ENCODE data around the gene USP21. TPM values are rescaled to one million over a fixed set of nuclear protein-coding genes. Genes with fewer than 3 reads are reported as not detected.

The USP21 gene
- total and polyA plus RNA-seq, 4 donors, result 15.7 to 28.1 (median 20.6) TPM

DNA sequence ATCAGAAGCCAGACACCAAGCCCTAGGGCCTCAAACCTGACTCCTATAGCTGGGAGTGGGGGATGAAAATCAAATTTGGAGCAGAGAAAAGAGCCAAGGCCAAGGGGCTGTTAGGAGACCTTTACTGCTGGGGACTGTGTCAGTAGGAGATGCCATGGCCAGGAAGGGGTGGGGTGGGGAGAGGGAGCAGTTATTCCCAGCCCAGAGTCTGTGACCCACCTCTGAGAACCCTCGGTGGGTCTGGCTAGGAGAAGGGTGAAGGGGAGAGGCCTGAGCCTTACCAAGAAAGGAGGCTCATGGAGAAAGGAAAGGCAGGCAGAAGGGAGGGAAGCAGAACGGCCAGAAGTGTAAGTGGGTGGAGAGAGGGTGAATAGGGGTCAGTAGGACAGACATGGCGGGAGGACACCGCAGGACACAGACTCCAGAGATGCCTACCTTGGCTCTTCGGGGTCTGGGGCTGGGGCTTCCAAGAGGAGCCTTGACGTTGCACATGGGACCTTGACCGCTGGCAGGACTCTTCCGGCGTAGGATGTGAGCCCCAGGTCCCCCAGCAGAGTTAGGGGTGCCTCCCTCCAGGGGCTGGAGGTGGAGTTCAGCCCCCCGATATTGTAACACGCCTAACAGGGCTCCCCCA, 38.4 kb downstream of the USP21 start:
- no peak for ATAC-seq (ENCODE audit: low FRiP score)
- intact Hi-C loops (cut with DNase I), result no loop called here
- no peaks in the 10 kb centered on the region for H3K36me3 ChIP-seq (ENCODE audit: control insufficient read depth in 1 of 2, insufficient read depth in 2 of 2, low read length in 1 of 2)
- WGBS, 2 donors, result 83 to 85% methylated on average over 11 of the region's 11 CpGs
- H3K27ac ChIP-seq (ENCODE audit: low read depth in 1 of 2, low read length in 2 of 2), result no peak overlapping the region
- no peaks in the 10 kb centered on the region for H3K4me1 ChIP-seq (ENCODE audit: control insufficient read depth in 1 of 2, insufficient read depth in 2 of 2, low read length in 2 of 2)
- peak; percentile 25 to 51 for DNase-seq
- H3K4me3 ChIP-seq (ENCODE audit: low read length in 2 of 2), result no peak overlapping the region
- no peaks in the 10 kb centered on the region for H3K9me3 ChIP-seq (ENCODE audit: control insufficient read depth, low read length)
- no peaks in the 10 kb centered on the region for H3K27me3 ChIP-seq (ENCODE audit: control insufficient read depth in 1 of 2, insufficient read depth in 2 of 2, low read length in 1 of 2)

DNA sequence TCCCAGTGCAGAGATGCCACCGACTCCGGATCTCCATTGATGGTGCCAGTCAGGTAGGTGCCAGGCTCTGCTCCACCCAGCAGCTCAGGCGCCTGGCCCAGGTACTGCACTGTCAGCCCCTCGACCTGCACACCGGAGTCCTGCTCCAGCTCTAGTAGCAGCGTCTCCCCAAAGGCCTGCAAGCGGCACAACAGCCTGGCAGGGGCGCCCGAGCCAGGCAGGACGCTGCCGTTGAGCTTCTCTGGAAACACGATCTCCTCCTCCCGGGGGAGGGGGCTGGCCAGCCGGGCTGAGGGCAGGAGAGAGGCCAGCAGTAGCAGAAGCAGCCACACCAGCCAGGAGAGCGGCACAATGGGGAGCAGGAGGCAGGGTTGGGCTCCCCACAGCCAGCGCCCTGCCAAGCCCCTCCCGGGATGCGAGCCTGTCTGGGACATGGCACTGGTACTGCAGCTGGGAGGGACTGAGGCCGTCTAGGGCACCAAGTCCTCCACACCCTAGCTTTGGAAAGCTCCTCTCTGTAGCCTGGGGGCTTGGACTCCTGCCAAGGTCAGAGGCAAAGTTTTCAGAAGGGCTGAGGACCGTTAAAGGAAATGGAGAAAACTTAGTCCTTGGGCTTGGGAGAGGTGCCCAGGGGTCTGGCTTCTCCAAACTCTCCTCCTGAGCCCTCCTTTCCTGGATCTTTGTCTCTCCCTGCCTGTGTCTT, 39.0 kb downstream of the USP21 start:
- Histone ChIP-seq H3K27ac (ENCODE audit: low read depth in 1 of 2, low read length in 2 of 2) (no peak overlapping the region), H3K36me3 (ENCODE audit: control insufficient read depth in 1 of 2, insufficient read depth in 2 of 2, low read length in 1 of 2) (no peaks in the 10 kb centered on the region), H3K27me3 (ENCODE audit: control insufficient read depth in 1 of 2, insufficient read depth in 2 of 2, low read length in 1 of 2) (no peaks in the 10 kb centered on the region), H3K4me3 (ENCODE audit: low read length in 2 of 2) (no peak overlapping the region), H3K4me1 (ENCODE audit: control insufficient read depth in 1 of 2, insufficient read depth in 2 of 2, low read length in 2 of 2) (peaks cover 0 to 2% of the 10 kb centered on the region in 2 donors), H3K9me3 (ENCODE audit: control insufficient read depth, low read length) (no peaks in the 10 kb centered on the region)
- DNase-seq, result peak; percentile 55 to 81
- intact Hi-C loops (cut with DNase I), result no loop called here
- ATAC-seq (ENCODE audit: low FRiP score), result no peak
- WGBS, 2 donors, result 20 to 34% methylated on average over 20 of the region's 20 CpGs

DNA sequence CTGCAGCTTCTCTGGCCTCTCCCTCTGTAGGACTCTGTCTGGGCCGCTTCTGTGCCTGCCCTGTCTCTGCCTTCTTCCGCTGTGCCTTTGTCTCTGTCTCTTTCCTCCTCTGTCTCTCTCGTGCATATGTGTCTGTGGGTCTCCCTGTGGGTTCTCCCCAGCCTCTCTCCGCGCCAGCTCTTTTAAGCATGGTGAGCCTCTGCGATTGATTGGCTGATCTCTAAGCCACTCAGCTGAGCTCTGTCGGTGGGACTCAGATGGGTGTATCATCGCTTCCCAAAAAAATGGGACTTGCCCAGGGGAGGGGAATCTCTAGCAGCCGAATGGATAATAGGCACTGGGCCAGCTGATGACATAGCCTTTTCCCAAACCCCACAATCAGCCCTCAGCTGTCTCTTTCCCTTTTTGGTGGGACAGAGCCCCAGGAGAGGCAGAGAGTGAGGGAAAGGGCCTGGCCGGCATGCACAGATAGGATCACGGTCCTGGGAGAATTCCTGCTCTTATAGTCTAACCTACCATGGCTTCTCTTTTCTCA, 39.7 kb downstream of the USP21 start, which contains the start of gene ADAMTS4:
TSS of gene ADAMTS4 (minus strand) at position 158 of the 535 bp plus-strand sequence. CDS start 427 bp downstream, outside the sequence.
- peaks cover 0 to 4% of the 10 kb centered on the region in 2 donors for H3K4me1 ChIP-seq (ENCODE audit: control insufficient read depth in 1 of 2, insufficient read depth in 2 of 2, low read length in 2 of 2)
- no peaks in the 10 kb centered on the region for H3K36me3 ChIP-seq (ENCODE audit: control insufficient read depth in 1 of 2, insufficient read depth in 2 of 2, low read length in 1 of 2)
- 68 to 78% methylated on average over 11 of the region's 11 CpGs for WGBS, 2 donors
- H3K9me3 ChIP-seq (ENCODE audit: control insufficient read depth, low read length), result no peaks in the 10 kb centered on the region
- intact Hi-C loops (cut with DNase I), result no loop called here
- no peaks in the 10 kb centered on the region for H3K27me3 ChIP-seq (ENCODE audit: control insufficient read depth in 1 of 2, insufficient read depth in 2 of 2, low read length in 1 of 2)
- no peak for ATAC-seq (ENCODE audit: low FRiP score)
- DNase-seq, result peak; percentile 67 to 82
- no peak within 1 kb of the TSS for H3K4me3 ChIP-seq (ENCODE audit: low read length in 2 of 2)
- no peak within 1 kb of the TSS for H3K27ac ChIP-seq (ENCODE audit: low read depth in 1 of 2, low read length in 2 of 2)

DNA sequence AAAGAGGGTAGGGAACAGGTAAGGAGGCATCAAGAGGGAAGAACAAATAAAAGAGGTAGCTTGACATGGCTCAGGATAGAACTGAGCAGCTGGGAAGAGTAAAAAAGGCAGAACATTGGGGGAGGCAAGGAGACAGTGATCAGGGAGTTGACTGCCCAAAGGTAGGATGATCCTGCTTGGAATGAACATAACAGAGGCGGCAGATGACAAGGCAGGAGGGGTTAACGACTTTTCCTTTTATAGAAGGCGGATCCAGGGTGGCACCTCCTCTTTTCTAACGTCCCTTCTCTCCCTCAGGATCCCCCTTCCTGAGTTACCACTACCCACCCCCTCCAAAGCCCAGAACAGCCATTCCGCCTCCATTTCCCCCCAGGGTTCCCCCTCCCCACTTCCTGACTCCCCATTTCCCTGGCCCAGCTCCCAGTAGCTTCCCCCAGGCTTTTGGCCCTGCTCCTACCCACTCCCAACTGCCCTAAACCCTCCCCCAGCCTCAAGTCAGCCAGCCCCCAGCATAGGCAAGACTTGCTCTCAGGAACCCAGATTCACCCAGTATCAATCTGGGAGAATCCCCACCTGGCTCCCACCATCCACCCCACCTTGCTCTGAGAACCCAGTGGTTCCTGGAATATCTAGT, 40.3 kb downstream of the USP21 start:
- H3K27me3 ChIP-seq (ENCODE audit: control insufficient read depth in 1 of 2, insufficient read depth in 2 of 2, low read length in 1 of 2), result no peaks in the 10 kb centered on the region
- H3K36me3 ChIP-seq (ENCODE audit: control insufficient read depth in 1 of 2, insufficient read depth in 2 of 2, low read length in 1 of 2), result no peaks in the 10 kb centered on the region
- H3K27ac ChIP-seq (ENCODE audit: low read depth in 1 of 2, low read length in 2 of 2), result no peak overlapping the region
- H3K4me1 ChIP-seq (ENCODE audit: control insufficient read depth in 1 of 2, insufficient read depth in 2 of 2, low read length in 2 of 2), result peaks cover 0 to 4% of the 10 kb centered on the region in 2 donors
- intact Hi-C loops (cut with DNase I), result no loop called here
- no peaks in the 10 kb centered on the region for H3K9me3 ChIP-seq (ENCODE audit: control insufficient read depth, low read length)
- H3K4me3 ChIP-seq (ENCODE audit: low read length in 2 of 2), result no peak overlapping the region
- peak; percentile 24 to 76 for DNase-seq
- WGBS, 2 donors, result 70 to 72% methylated on average over 5 of the region's 5 CpGs
- no peak for ATAC-seq (ENCODE audit: low FRiP score)

DNA sequence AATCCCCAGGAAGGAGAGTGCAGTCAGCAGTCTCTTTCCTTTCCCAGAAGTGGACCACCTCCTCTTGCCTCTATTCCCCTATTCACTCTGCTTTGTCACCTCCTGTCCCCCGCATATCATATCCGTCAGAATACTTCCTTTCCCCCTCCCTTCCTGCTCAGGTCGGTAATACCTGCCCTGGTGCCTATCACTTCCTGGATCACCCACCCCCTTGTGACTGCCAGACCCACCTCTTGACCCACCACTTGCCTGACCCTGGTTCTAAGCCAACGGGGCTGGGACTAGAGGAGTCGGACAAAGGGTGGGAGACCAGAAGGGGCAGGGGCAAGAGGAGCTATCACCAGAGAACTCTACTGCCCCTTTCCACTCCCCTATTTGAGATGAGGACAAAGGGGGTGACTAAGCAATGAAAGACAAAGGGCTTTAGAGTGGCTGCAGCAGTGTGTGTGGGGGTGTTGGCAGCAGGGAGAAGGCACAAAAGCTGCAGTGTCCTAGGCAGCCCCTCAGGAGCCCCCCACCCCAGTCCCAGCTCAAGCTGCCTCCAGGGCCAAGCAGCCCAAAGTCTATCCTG, 41.2 kb downstream of the USP21 start:
- peaks cover 0 to 4% of the 10 kb centered on the region in 2 donors for H3K4me1 ChIP-seq (ENCODE audit: control insufficient read depth in 1 of 2, insufficient read depth in 2 of 2, low read length in 2 of 2)

DNA sequence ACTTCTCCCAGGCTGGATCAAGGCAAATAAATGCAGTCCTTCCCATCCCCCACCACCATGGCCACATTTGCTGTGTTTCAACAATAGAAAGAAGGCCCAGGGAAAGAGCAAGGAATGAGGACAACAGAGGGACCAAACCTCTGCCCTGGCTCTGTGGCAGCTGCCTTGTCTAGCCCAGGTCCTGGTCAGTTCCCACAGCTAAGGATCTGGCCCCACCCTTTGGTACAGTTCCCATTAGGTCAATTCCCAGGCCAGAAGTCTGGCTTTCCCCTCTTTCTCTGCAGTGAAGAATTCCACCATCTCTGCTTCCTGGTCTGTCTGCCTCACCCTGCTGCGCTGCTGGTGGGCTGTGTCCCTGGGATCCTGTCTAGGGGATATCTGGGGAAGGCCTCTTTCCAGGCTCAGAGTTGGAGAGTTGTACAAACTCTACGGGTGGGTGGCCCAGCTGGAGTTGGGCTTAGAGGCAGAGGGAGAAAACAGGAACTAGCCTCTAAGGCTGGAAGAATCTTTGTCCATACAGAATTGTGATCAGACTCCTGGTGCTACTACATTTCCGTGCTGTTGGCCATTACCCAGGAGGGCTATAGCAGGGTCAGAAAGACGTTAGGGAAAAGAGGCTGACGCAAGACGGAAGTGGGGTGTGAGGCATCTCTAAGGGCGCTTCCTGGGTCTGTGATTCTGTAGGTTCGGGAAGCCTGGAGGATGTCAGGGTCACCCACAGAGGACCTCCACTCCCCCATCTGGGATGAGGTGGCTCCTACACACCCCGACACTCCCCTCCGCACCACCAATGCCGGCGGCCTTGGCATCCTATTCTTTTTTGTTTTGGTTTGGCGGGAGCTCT, 41.9 kb downstream of the USP21 start:
- 67 to 68% methylated on average over 13 of the region's 13 CpGs for WGBS, 2 donors
- Histone ChIP-seq H3K4me3 (ENCODE audit: low read length in 2 of 2) (peak overlapping the region; percentile 9 to 27), H3K4me1 (ENCODE audit: control insufficient read depth in 1 of 2, insufficient read depth in 2 of 2, low read length in 2 of 2) (peaks cover 0 to 4% of the 10 kb centered on the region in 2 donors), H3K9me3 (ENCODE audit: control insufficient read depth, low read length) (no peaks in the 10 kb centered on the region), H3K27ac (ENCODE audit: low read depth in 1 of 2, low read length in 2 of 2) (peak overlapping the region; percentile 68 to 96), H3K36me3 (ENCODE audit: control insufficient read depth in 1 of 2, insufficient read depth in 2 of 2, low read length in 1 of 2) (no peaks in the 10 kb centered on the region), H3K27me3 (ENCODE audit: control insufficient read depth in 1 of 2, insufficient read depth in 2 of 2, low read length in 1 of 2) (no peaks in the 10 kb centered on the region)
- intact Hi-C loops (cut with DNase I), result no loop called here
- ATAC-seq (ENCODE audit: low FRiP score) (peak; percentile 60), DNase-seq (peak; percentile 59 to 85)

More for the DNA sequence above, 41.2 kb downstream of the USP21 start:
- Histone ChIP-seq H3K9me3 (ENCODE audit: control insufficient read depth, low read length) (no peaks in the 10 kb centered on the region), H3K4me3 (ENCODE audit: low read length in 2 of 2) (no peak overlapping the region), H3K36me3 (ENCODE audit: control insufficient read depth in 1 of 2, insufficient read depth in 2 of 2, low read length in 1 of 2) (no peaks in the 10 kb centered on the region), H3K27me3 (ENCODE audit: control insufficient read depth in 1 of 2, insufficient read depth in 2 of 2, low read length in 1 of 2) (no peaks in the 10 kb centered on the region), H3K27ac (ENCODE audit: low read depth in 1 of 2, low read length in 2 of 2) (peak overlapping the region in 1 of 2 donors; percentile 96)
- WGBS, 2 donors, result 84 to 86% methylated on average over 5 of the region's 5 CpGs
- peak; percentile 47 to 59 for DNase-seq
- ATAC-seq (ENCODE audit: low FRiP score), result no peak
- intact Hi-C loops (cut with DNase I), result no loop called here

GRCh38 chr1:161201836-161202712, 42.8 kb downstream of the USP21 start, which contains the start of gene NDUFS2:
Gene NDUFS2 (plus strand): TSS chr1:161202367. CDS start chr1:161202386, 19 bp downstream.
- no peaks in the 10 kb centered on the region for H3K9me3 ChIP-seq (ENCODE audit: control insufficient read depth, low read length)
- DNase-seq, result peak; percentile 99
- peak; percentile 94 for ATAC-seq (ENCODE audit: low FRiP score)
- peak within 1 kb of the TSS; percentile 68 to 96 for H3K27ac ChIP-seq (ENCODE audit: low read depth in 1 of 2, low read length in 2 of 2)
- no peaks in the 10 kb centered on the region for H3K36me3 ChIP-seq (ENCODE audit: control insufficient read depth in 1 of 2, insufficient read depth in 2 of 2, low read length in 1 of 2)
- WGBS, 2 donors, result 1 to 2% methylated on average over 53 of the region's 53 CpGs
- H3K4me3 ChIP-seq (ENCODE audit: low read length in 2 of 2), result peak within 1 kb of the TSS; percentile 36 to 86
- intact Hi-C loops (cut with DNase I), result no loop called here
- peaks cover 0 to 4% of the 10 kb centered on the region in 2 donors for H3K4me1 ChIP-seq (ENCODE audit: control insufficient read depth in 1 of 2, insufficient read depth in 2 of 2, low read length in 2 of 2)
- no peaks in the 10 kb centered on the region for H3K27me3 ChIP-seq (ENCODE audit: control insufficient read depth in 1 of 2, insufficient read depth in 2 of 2, low read length in 1 of 2)
